Activated naive CD4-positive, alpha-beta T cell treated with anti-CD3 and anti-CD28 coated beads, Interleukin-2, amount 50 U/mL, for 16 hours (primary cell): ENCODE measurements around the gene BMF.

Experiments used
- DNase-seq: peaks from one replicate; pipeline ENCODE4 v3.0.0-alpha.2; 2020

The BMF gene

DNA sequence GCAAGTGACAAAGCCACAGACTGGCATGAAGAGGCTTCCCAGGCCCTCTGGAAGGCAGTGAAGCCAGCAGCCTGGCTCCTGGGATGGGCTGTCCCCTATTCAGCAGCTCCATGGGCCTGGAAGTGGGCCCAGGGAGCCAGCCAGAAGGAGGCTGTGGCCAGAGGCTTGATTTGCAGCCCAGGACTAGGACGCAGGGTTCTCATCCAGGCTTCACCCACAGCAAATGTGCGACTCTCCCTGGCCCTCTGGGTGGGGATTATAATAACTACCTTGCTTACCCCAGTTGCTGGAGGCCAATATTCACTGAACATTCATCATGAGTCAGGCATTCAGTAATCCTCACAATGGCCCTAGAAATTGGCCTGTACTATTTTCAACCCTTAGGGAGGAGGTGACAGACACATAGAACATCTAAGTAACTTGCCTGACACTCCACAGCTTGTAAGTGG is 45.1 kb downstream of the BMF start:
- DNase-seq = no peak

GRCh38 chr15:40062816-40063562 is 45.7 kb downstream of the BMF start:
- DNase-seq = no peak

DNA sequence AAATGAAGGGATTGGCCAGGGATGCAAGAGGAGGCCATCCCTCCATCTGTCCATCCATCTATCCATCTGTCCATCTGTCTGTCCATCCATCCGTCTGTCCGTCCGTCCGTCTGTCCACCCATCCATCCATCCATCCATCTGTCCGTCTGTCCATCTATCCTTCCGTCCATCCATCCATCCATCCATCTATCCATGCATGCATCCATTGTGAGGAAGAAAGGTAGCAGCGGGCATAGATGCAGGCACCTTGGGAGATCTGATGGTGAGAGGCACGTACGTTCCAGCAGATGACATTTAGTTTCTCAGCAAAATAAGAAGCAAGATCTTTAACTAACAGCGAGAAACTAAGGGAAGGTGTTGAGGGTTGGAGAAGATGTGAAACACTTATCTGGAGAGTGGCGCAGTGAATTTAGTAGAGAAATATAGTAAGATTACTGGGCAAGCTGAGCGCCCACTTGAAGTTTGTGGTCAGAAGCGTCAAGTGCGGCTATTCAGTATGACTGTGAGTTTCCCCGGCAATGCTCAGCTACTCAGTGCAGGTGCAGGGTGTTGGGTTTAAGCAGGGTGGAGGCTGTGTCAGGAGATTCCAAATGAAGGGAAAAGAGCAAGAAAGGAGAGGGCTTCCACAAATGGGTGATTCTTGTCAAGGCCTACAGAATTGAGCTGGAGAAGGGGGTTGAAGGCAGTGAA is 47.3 kb downstream of the BMF start:
- no peak for DNase-seq

DNA sequence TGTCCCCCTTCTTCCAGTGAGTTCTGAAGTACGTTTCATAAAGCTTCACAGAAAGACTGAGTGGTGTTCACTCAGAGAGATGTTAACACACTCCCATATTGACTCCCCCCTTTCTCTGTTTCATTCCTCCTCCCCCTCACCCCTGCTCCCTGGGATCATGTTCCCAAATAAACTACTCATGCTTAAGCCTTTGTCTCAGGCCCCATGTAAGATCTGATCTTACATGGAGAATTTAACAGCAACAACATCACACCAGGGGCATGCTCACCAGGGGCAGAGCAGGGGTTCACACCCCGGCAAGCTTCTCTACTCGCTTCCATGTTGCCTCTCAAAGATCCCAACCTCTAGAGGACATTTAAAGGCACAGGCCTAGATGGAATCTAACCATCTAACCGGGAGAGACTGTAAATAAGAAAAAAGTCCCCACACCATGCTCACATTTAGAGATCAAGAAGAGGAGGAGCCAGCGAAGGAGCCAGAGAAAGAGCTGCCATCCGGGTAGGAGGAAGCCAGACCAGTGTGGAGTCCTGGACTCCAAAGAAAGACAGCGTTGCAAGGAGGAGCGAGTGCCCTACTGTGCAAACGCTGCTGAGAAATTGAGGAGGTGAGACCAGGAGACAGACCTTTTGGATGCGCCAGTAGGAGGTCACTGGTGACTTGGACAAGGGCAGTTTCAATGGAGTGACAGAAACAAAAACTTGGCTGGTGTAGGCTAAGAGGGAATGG is 48.3 kb downstream of the BMF start:
- no peak for DNase-seq

DNA sequence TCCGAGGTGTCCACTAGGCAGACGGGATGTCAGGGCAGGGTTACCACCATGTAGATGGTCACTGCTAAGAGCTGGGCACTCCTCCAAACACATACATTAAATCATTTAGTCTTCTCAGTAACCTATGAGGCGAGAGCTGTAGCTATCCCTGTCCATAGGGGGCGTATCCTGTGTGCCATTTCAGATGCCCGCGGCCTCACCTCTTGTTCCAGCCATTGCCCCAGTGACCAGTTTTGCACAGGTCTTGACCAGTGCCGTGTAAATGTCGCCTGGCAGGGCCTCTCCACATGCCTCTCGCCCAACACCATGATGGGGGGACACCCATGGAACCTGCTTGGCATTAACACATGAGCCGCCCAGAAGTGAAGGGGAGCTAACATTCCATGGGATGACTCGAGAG is 48.9 kb downstream of the BMF start:
- no peak for DNase-seq

DNA sequence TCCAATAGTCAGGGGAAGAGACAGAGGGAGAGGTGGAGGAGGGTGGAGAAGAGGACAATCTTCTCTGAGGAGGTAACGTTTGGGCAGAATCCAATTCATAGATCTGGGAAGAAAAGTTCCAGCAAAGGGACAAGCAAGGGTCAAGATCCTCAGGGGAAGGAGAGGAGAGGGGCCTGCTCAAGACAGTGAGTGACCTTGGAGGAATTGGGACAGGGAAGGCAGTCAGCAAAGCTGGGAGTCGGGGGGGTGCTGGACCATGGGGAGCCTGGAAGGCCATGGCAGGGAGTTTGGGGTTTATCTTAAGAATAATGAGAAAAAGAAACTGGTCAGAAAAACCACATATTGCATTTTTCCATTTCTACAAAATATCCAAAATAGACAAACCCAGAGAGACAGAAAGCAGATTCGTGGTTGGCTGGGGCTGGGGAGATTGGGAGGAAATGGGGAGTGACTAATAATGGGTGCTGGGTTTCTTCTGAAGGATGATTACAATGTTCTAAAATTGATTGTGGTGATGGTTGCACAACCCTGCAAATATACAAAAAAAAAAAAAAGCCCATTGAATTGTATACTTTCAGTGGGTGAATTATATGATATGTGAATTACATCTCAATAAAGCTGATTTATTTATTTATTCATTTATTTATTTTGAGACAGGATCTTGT is 50.1 kb downstream of the BMF start:
- no peak for DNase-seq

DNA sequence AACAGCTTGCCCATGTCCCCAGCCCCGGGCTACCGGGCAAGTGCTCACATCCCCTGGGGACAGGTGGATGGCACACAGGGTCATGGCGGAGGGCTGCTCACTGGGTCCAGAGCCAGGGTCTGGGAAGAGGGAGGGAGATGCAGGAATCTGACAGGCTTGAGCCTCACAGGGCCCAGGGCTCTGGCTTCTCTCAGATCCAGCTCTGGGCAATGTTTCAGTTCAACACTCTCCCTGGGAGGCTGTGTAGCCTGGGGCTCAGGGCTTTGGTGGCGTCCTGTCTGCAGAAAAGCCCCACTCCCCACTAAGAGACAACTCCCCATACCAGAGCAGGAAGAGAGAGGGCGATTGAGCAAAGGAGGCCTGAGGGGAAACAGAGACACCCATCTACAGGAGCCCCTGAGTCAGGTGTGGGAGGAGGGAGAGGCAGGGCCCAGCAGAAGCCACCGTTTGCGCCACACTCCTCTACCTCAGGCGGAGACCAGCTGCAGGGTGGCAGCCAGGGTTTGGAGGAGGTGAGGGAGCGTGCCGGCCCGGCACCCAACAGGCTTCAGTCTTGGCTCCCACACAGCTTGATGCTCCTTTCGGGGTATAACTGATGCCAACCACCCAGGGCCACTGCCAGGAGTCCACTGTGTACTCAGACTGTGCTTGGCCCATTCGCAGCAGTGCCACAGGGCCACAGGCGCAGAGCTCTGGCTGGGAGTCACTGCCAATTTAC is 52.9 kb downstream of the BMF start:
- DNase-seq = no peak

- DNase-seq = no peak
Measured at GRCh38 chr15:40054855-40055575, 53.7 kb downstream of the BMF start.

GRCh38 chr15:40054605-40054854 is 54.1 kb downstream of the BMF start:
- DNase-seq = no peak

DNA sequence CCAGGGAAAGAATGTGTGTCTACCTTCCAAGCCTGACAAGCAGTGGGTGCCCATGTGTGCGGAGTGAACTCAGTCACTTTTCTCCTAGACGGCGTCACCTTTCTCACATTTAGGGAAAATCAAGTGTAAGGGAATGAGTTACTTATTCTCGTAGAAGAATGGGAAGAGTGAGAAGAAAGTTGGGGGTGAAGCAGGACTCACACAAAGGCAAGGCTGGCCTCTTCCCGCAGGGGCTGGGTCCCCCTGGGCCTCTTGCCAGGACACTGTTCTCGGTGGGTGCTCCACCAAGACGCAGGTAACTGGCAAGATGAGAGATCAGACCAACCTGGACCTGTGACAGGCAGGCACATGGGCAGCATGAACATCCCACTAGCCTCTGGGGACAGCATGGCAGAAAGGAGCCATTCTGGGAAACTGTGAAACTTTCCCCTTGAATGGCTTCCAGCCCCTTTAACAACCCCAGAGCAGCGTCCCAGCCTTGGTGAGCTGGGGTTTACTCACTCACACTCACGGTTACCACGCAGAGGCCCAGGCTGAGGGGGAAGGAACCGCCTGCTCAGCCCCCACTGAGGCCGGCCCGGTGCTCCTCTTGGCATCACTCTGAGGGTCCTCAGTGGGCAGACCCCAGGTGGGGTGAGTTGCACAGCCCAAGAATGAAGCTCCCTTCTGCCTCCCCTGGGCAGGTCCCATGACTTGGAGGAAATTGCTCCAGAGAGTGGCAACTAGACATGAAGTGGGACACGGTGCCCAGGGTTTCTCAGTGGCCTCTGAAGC is 54.7 kb downstream of the BMF start:
- DNase-seq = no peak

GRCh38 chr15:40053079-40053830 is 55.4 kb downstream of the BMF start:
- no peak for DNase-seq

GRCh38 chr15:40052604-40053003 is 56.1 kb downstream of the BMF start:
- no peak for DNase-seq

- no peak for DNase-seq
Measured at GRCh38 chr15:40051616-40052415, 56.9 kb downstream of the BMF start.

DNA sequence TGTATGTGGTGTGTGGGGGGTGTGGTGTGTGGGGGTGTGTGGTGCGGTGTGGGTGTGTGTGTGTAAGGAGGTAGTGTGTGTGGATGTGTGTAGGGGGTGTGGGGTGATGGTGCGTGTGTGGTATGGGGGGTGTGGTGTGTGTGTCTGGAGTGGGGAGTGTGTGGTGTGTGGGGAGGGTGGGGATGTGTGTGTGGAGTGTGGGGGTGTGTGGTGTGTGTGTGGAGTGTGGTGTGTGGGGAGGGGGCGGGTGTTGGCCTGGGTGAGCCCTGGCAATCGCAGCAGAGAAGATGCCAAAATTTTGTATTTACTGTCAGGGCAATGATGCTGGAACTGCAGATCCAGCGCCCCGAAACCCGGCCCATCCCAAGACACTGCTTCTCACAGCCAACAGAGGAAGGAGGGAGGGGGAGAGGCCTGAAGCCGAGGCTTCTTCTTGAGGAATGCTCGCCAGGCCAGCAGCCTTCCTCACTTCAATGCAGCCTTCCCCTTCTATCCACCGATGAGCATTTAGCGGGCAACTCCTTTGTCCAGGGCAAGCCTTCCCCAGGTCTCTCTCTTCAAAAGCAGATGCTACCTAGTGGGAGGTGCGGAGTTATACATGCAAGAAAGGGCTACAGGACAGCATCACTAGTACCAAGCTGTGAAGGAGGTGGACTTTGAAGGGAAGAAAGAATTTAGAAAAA is 57.8 kb downstream of the BMF start:
- no peak for DNase-seq

DNA sequence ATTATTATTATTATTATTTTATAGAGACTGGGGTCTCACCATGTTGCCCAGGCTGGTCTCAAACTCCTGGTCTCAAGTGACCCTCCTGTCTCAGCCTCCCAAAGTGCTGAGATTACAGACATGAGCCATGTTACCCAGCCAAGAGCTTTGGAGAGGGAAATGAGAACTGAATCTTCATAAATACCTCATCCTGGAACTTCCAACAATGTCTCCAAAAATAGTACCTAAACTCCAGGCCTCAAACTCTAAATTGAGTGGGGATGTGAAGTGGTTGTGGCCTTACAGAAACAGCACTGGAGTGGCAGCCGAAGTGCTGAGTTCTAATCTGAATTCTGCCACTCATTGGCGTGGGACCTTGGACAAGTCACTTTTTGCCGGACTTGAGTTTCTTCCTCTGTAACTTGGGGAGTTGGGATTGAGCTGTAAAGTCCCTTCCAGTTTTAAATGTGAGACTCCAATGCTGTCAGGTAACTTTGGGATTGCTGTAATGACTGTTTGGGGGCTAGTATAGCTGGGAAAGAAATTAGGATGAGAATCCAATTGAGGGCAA is 59.7 kb downstream of the BMF start:
- DNase-seq = no peak

DNA sequence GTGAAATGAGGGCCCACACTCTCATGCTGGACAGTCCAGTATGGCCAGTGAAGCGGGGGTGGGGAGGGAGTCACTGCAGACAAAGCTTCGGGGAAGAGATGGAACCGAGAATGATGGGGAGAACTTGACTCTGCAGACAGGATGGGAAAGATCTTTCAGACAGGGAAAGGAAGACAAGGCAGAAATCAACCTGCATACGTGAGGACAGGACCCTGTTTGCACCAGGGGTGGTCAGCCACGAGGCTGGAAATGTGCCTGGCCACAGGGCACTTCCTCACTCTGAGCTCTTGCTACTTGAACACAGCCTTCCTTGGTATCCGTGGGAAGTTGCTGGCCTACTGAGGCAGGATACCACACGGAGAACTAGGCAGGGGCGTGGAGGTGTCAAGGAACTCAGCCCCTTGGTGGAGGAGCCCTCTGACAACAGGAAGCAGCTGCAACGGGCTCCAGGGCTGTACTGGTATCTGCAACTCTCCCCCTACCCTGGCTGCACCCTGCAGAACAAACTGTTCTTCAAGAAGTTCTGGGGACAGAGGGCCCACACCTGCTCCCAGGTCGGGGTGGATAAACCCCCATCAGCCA is 60.4 kb downstream of the BMF start:
- DNase-seq = no peak

- DNase-seq = peak; percentile 49
Measured at GRCh38 chr15:40047415-40048210, 61.1 kb downstream of the BMF start.
